Measurements from ENCODE around the gene CTNND1. TPM values are rescaled to one million over a fixed set of nuclear protein-coding genes. Genes with fewer than 3 reads are reported as not detected.

CTNND1 gene
- total RNA-seq, 2 donors from 2014 or later: 95.3 to 119 TPM

- H3K27me3 ChIP-seq (replicated peaks; ENCODE audit: insufficient read depth): no peaks in the 10 kb centered on the region
These were observed 51.0 kb downstream of the CTNND1 start for GRCh38 chr11:57812634-57813033.

GRCh38 chr11:57815476-57815875 lies 53.9 kb downstream of the CTNND1 start:
- H3K27ac ChIP-seq: no peak overlapping the region
- H3K9me3 ChIP-seq: no peaks in the 10 kb centered on the region
- H3K4me3 ChIP-seq: no peak overlapping the region
- TF ChIP-seq CTCF (IDR thresholded peaks at IDR 0.05): no peak
- no peaks in the 10 kb centered on the region for H3K4me1 ChIP-seq (ENCODE audit: control insufficient read depth in 1 of 2, low read depth in 2 of 2)
- H3K27me3 ChIP-seq (replicated peaks; ENCODE audit: insufficient read depth): no peaks in the 10 kb centered on the region
- ATAC-seq (ENCODE audit: insufficient number of reproducible peaks, low FRiP score, low read depth) (no peak), DNase-seq (ENCODE audit: low spot score) (no peak)
- H3K36me3 ChIP-seq: peaks cover 54% of the 10 kb centered on the region

More at GRCh38 chr11:57812634-57813033, 51.0 kb downstream of the CTNND1 start:
- no peak for TF ChIP-seq CTCF (IDR thresholded peaks at IDR 0.05)
- H3K4me1 ChIP-seq (ENCODE audit: control insufficient read depth in 1 of 2, low read depth in 2 of 2): no peaks in the 10 kb centered on the region
- no peak overlapping the region for H3K4me3 ChIP-seq
- H3K9me3 ChIP-seq: no peaks in the 10 kb centered on the region
- no peak overlapping the region for H3K27ac ChIP-seq
- no peak for DNase-seq (ENCODE audit: low spot score)
- peaks cover 74% of the 10 kb centered on the region for H3K36me3 ChIP-seq
- ATAC-seq (ENCODE audit: insufficient number of reproducible peaks, low FRiP score, low read depth): no peak

GRCh38 chr11:57815877-57816276 lies 54.3 kb downstream of the CTNND1 start:
- H3K9me3 ChIP-seq: no peaks in the 10 kb centered on the region

GRCh38 chr11:57818812-57819211 lies 57.2 kb downstream of the CTNND1 start:
- no peak for TF ChIP-seq CTCF (IDR thresholded peaks at IDR 0.05)
- ATAC-seq (ENCODE audit: insufficient number of reproducible peaks, low FRiP score, low read depth) (no peak), DNase-seq (ENCODE audit: low spot score) (no peak)
- Histone ChIP-seq H3K4me1 (ENCODE audit: control insufficient read depth in 1 of 2, low read depth in 2 of 2) (no peaks in the 10 kb centered on the region), H3K27ac (no peak overlapping the region), H3K27me3 (replicated peaks; ENCODE audit: insufficient read depth) (no peaks in the 10 kb centered on the region), H3K36me3 (peaks cover 33% of the 10 kb centered on the region), H3K9me3 (no peaks in the 10 kb centered on the region), H3K4me3 (no peak overlapping the region)

More at GRCh38 chr11:57815877-57816276, 54.3 kb downstream of the CTNND1 start:
- TF ChIP-seq CTCF (IDR thresholded peaks at IDR 0.05): no peak
- H3K36me3 ChIP-seq: peaks cover 52% of the 10 kb centered on the region
- ATAC-seq (ENCODE audit: insufficient number of reproducible peaks, low FRiP score, low read depth): no peak
- H3K4me3 ChIP-seq: no peak overlapping the region
- no peak for DNase-seq (ENCODE audit: low spot score)
- no peaks in the 10 kb centered on the region for H3K27me3 ChIP-seq (replicated peaks; ENCODE audit: insufficient read depth)
- no peak overlapping the region for H3K27ac ChIP-seq
- no peaks in the 10 kb centered on the region for H3K4me1 ChIP-seq (ENCODE audit: control insufficient read depth in 1 of 2, low read depth in 2 of 2)

GRCh38 chr11:57819252-57819979 lies 57.8 kb downstream of the CTNND1 start:
- no peak overlapping the region for H3K27ac ChIP-seq
- no peaks in the 10 kb centered on the region for H3K27me3 ChIP-seq (replicated peaks; ENCODE audit: insufficient read depth)
- H3K4me3 ChIP-seq: no peak overlapping the region
- H3K36me3 ChIP-seq: peaks cover 28% of the 10 kb centered on the region
- H3K4me1 ChIP-seq (ENCODE audit: control insufficient read depth in 1 of 2, low read depth in 2 of 2): no peaks in the 10 kb centered on the region
- no peaks in the 10 kb centered on the region for H3K9me3 ChIP-seq
- ATAC-seq (ENCODE audit: insufficient number of reproducible peaks, low FRiP score, low read depth) (no peak), DNase-seq (ENCODE audit: low spot score) (no peak)
- TF ChIP-seq CTCF (IDR thresholded peaks at IDR 0.05): no peak
